ENCODE data around the gene CENPP. TPM values are rescaled to one million over a fixed set of nuclear protein-coding genes. Genes with fewer than 3 reads are reported as not detected.

The CENPP gene
- total RNA-seq, 1 experiment from 2014 or later = 7.4 TPM

DNA sequence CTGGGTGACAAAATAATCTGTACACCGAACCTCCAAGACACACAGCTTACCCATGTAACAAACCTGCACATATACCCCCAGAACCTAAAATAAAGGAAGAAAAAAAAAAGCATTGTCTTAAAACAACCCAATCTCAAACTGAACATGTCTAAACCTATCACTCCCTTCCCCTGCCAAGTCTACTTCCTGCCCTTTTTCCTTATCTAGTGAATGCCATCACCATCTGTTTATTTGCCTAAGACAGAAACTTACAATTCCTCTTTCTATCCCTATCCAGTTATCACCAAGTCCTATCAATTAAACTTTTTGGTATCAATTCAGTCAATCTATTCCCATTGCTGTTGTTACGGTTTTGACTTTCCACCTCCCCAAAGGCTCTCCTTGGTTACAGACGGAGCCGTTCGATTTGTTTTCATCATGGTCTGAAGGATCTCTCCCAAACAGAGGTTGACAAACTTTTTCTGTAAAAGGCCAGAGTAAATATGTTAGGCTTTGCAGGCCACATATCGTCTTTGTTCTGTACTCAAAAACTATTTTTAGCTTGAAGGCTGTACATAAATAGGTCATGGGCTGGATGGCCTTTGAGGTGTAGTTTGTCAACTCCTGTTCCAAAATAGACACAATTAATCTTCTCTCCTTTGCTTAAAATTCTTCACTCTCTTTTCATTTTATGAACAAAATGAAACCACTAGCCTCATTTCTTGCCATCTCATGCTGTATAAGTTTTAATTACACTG lies 12.7 kb upstream of the CENPP start:
- no peak for DNase-seq (ENCODE audit: extremely low read depth, low read depth)

DNA sequence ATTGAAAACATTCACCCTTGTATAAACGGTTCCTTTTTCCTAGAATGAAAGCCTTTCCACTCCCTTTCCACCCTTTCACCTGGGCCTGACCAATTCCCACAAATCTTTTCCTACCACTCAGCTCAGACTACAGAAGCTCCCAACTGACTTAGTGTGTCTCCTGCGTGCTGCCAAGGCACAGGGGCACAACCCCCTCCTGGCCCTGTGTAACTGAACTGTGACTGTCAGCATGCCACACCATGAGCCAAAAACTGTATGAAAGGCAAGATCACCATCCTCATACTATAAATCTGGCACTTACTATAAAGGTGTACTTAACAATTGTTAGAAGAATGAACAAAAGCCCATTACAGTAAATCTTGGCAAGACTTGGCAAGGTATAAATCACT lies 12.1 kb upstream of the CENPP start:
- no peak for DNase-seq (ENCODE audit: extremely low read depth, low read depth)

DNA sequence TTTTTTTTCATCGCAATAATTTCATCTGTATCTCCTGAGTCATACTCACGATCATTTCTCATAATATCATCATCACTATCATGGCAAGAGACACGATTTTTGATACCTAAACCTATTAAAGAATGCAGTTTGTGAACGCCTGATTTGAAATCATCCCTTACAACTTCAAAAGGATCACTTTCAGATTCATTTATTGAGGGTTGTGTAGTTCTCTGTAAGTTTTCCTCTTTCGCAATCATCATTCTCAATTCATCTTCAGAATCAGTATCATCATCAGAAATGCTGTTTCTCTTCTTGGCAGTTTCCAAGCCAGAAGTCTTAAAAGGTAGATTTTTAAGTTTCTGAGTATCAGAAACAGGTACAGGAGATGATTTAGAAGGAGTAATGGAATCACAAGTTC lies 10.3 kb upstream of the CENPP start:
- no peak for DNase-seq (ENCODE audit: extremely low read depth, low read depth)

DNA sequence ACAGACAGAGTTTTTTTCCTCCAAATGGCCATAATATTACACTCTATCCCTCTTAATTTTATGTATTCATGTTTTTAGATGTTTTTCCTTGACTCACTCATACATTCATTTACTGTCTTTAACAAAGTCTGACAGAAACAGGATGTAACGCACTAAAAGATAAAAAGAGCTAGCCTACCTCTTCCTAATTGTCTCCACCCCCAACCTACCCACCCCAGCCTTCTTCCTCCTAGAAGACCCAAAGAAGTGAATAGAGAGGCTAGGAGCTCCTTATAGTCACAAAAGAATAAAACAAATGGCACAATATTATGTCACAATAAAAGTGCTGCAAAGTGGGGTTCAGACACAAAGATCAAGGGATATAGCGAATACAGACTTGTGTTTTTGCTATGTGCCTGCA lies 1.3 kb upstream of the CENPP start:
- no peak for DNase-seq (ENCODE audit: extremely low read depth, low read depth)

DNA sequence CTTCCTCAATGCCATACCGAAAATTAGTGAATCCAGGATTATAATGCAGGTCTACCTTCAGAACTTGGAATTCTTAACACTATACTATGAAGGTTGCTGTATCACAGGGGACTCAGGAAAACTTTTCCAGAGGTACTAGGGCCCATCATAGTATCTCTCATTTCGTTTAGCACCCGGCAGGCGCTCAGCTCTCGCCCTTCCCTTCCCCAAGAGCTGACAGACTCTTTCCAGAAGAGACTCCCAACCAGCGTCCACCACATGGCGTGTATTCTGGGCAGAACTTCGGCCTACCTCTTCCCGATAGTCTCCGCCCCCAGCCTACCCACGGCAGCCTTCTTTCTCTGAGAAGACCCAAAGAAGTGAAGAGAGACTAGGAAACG lies 874 bp upstream of the CENPP start:
- DNase-seq (ENCODE audit: extremely low read depth, low read depth) = no peak

DNA sequence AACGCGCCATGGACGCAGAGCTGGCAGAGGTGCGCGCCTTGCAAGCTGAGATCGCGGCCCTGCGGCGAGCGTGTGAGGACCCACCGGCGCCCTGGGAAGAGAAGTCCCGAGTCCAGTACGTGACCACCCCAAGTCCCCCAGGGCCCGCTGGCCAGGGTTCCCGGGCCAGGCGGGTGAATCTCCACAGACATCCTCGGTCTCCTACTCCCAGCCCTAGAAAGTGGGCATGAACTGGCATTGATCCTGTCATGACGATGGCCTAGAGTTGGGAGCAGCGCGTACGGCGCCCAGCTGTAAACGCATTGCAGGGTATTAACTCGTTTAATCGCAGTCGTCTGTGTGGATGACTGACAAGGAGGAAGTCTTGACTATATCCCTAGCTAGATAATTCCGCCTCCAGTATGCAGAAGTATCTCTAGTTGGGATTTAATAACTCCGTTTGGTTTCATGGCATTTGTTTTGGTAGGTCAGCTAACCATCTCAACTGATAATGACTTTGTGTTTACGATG lies 293 bp downstream of the CENPP start:
- DNase-seq (ENCODE audit: extremely low read depth, low read depth) = no peak

DNA sequence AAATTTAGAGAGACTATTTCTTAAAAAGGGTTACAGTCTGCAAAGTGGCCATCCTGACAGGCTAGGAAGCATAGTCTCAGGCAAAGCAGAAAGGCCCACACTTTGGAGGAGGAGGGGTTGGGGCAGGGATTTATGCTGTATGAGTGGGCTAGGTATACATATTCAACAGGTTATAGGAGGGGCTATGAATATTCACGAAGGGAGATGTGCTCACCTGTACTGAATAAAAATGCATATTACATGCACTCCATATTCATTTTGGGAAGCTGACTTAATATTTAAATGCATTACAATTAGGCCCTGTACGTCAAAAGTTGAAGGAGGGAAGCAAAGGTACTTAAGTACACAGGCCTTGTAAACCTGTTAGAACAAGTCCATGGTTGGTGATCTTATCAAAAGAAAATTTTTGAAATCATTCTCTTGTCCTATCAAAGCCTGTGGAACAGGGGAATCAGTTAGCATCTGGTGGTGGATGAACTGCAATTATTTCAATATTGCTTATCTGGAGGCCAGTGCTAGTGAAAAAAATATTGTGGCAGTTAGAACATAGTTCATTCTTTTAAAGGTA lies 1.6 kb downstream of the CENPP start:
- DNase-seq (ENCODE audit: extremely low read depth, low read depth) = no peak

DNA sequence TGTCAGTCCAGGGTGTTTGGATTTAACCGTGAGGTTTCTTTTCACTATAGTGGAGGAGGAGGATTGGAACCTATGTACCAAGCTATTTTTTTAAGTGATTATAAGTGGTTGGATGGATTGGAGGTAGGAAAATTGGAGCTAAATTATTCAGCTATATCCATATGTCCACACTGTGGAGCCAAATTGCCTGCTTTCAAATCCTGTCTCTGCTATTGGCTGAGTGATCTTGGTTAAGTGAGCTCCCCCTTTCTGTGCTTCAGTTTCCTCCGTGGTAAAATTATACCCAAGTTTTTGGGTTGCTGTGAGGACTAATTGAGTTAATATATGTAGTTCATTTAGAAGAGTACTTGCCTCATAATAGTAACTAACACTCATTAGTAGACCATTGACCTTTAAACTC lies 2.5 kb downstream of the CENPP start:
- DNase-seq (ENCODE audit: extremely low read depth, low read depth) = peak; percentile 19

DNA sequence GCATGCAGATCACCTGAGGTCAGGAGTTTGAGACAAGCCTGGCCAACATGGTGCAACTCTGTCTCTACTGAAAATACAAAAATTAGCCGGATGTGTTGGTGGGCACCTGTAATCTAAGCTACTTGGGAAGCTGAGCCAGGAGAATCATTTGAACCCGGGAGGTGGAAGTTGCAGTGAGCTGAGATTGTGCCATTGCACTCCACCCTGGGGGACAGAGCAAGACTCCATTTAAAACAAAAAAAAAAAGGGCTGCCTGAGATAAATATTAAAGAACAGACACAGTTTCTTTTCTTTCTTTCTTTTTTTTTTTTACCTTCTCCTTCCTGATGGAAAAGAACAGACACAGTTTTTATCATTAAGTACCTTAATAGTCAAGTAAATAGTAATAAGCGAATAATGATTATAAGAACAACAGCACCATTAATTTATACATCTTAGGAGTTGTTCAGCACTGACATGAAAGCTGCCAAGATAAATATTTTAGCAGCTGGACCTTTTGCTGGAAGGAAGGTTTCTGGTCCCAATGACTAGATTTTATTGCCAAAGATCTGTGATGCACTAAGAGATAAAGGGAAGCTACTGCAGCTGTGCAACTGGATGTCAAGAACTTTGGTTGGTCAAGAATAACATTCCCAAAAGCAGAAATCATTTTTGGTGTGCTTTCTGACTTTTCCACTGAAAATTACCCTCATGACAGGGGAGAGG lies 7.0 kb downstream of the CENPP start:
- no peak for DNase-seq (ENCODE audit: extremely low read depth, low read depth)

DNA sequence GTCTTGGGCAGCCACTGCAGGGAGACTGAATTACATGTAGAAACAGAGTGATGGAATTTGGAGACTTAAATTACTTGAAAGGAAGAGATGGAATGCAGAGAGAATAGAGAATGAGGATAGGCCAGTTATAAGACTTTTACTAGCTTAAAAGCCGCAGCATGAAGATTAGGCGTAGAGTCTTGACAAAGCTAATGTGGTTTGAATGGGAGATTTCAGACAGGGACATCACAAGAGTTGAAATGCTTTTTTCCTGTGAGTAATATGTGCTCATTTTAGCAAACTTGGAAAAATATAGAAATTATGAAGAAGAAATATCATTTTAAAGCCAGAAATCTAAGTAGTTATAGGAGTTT lies 7.5 kb downstream of the CENPP start:
- DNase-seq (ENCODE audit: extremely low read depth, low read depth) = no peak

DNA sequence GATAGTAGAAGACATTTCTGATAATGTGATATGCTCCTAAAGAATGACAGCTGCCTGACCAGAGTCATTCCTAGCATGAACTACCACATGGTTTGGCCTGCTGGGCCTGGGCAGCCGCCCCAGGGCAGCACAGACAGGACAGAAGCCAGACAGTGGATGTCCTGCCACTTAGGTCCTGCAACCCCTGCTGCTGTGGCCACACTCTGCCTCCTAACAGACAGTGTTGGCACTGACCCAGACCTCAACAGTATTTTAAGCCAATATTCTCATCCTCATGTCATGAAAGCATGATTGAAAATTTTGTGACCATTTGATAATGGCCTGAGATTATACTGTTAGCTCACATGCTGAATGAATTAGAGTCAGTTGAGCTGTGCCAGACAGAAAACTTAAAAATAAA lies 15.8 kb downstream of the CENPP start:
- DNase-seq (ENCODE audit: extremely low read depth, low read depth) = no peak

DNA sequence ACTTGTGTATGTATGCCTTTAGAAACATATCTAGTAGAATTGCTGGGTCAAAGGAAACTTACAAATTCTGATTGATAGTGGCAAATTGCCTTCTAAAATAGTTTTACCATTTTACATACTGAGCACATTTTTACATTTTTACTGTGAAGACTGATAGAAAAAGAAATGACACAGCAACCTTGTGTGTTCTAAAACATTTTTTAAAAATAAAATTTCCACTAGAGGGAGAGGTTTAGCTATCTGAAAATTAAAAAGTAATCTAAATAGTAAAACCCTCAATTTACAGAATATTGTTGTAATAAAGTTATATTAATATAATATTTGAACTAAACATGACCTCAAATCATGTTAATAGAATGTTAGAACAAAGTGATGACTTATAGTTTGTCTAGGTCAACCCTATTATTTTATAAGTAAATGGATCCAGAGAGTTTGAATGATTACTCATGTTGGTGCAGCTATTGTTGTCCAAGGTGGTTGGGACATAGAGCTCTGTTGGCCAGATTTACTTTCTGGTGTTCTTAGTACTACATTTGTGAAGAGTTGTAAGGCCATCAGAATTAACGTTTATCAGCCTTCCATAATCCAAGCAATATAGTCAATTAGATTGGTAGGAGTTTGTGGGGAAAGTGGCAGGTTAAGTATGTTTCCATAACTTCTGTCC lies 17.2 kb downstream of the CENPP start:
- DNase-seq (ENCODE audit: extremely low read depth, low read depth) = no peak

DNA sequence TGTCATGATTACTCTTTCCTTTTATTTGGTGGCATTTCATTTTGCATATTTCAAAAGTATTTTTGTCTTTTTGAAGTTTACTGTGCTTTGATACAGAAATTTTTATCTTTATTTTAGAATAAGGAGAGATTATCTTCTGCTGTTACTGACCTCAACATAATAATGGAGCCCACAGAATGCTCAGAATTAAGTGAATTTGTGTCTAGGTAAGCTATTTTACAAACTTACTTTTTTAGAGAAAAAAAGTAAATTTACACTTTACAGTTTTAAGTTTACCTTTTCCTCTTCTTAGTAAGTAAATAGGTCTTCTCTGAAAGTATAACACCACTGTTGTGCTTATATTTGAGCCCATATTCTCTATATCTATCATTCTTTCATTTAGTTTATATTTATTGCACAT lies 19.8 kb downstream of the CENPP start:
- no peak for DNase-seq (ENCODE audit: extremely low read depth, low read depth)

DNA sequence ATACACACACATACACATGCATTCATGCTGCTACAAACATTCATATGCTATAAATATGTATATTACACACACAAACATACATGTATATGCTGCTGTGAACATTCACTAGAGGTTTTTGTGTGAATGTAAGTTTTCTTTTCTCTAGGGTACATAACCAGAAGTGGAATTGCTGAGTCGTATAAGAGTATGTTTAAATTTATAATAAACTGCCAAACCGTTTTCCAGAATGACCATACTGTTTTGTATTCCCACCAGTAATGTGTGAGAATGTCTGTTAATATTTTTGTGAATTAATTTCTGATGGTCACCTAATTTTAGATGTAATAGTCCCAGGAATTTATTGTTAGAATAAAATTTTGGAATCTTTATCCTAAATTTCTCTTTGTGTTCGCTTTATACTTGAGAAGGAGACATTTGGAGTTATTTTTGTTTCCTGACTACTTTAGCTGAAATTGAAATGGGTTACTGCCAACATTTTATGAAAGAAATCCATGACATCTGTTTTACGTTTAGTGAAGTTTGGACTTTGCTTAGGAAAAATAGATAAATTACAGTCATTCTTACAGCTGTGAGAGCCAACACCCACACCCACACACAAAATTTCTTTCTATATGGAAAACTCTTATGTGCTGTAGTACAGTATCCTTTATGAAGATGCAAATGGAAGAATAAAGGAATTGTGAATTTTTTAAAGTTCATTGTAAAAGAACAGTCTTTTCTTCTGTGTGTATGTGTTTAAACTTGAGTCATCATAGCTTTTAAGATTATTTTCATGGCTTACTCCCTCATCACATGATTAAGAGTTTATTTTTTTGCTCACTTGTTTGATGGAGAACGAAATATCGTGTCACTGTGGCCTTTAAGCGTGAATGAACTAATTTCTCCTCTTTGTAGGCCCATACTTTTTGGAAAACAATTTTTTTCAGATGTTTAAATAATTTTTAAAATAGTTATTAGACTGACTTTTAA lies 24.3 kb downstream of the CENPP start:
- DNase-seq (ENCODE audit: extremely low read depth, low read depth) = no peak

DNA sequence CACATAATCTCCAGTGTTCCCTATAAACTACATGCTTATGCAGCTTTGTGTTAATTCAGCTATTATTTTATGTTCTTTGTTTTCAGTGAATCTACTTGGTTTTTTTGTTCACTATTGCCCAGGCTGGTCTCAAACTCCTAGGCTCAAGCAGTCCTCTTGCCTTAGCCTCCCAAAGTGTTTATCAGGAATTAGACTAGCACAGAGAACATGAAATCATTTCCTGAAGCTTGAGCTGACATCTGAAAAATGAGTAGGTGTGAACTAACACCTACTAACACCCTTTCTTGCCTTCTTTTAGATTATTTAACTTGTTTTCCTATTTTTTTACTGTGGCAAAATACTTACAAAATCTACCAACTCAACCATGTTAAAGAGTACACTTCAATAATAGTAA lies 25.0 kb downstream of the CENPP start:
- no peak for DNase-seq (ENCODE audit: extremely low read depth, low read depth)

DNA sequence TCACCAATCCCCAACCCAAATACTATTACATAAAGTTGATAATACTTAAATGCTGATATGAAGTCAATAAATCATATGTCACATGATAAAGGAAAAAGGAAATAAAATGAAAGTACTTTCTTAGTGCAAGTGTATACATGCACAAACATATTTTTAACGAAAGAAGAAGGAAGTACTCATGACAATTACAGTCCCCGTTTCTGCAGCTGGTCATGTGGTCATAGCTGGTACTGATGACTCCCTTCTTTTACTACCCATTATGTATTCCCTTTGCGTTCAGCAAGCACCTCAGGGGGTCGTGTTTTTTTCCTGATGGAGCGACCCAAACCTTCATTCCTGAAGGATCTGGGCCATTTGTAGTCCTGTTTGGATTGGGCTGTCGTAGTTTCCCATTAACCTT lies 27.3 kb downstream of the CENPP start:
- DNase-seq (ENCODE audit: extremely low read depth, low read depth) = no peak

DNA sequence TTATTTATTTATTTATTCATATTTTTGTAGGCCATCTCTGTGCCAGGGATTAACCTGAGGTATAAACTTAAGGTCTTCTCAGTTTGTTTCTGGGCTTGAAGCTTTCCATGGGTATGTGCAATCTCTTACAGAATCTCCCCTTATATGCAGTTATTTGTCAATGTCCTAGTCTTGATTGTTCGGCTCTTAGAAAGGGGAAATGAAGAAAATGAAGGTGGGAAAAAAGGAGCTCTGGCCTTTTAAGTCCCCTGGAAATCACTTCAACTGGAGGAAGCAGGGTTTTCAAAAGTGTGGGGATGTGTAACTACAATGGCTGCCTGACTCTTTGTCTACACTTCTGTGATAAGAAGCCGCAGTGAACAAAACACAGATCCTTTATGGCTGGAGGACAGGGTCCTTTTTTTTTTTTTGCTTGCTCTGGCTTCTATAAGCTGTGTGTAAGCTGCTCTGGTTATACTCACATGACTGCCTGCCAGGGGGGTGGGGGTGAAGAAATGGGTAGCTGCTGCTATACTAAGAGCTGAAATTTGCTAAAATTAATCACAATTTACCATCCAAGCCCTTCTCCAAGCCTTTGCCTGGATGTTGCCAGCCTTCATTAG lies 33.7 kb downstream of the CENPP start:
- no peak for DNase-seq (ENCODE audit: extremely low read depth, low read depth)

DNA sequence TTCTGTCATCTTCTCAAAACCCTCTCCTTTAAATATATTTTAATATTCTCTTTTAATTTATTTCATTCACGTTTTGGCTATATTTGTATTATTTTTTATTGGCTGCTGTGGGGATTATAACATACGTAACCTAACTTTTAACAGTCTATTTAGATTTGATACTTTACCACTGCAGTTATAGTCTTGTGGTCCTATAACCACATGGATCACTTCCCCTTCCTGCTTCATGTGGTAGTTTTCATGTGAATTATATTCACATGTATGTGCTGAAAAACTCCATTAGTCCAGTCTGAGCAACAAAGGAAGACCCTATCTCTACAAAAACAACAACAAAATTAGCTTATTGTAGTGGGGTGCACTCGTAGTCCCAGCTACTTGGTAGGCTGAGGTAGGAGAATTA lies 34.3 kb downstream of the CENPP start:
- no peak for DNase-seq (ENCODE audit: extremely low read depth, low read depth)

DNA sequence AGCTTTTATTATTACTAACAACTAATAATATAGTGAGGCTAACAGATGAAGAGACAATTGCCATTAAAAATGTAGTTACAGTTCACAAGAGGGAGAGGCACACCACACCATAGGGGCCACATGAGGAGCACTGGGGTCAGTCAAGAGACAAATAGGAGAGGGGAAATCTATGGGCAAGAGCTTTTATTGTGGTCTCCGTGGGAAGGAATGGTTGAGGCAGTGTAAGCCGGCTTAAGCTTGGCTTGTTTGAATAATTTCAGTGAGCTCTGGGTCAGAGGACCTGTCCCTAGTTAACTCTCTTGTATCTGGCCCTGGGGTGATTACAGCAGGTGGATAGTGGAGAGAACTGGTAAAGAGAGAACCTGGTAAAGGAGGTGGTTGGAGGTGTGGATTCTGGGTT lies 43.3 kb downstream of the CENPP start:
- DNase-seq (ENCODE audit: extremely low read depth, low read depth) = no peak

DNA sequence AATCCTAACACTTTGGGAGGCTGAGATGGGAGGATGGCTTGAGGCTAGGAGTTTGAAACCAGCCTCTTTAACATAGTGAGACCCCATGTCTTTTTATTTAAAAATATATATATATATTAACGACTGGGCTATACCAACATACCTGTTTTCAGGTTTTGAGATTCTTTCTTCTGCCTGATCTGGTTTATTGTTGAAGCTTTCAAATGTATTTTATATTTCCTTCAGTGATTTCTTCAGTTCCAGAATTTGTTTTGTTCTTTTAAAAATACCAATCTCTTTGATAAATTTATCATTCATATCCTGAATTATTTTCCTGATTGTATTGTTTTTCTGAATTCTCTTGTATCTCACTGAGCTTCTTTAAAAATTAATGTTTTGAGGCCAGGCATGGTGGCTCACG lies 47.4 kb downstream of the CENPP start:
- DNase-seq (ENCODE audit: extremely low read depth, low read depth) = no peak
